Stomach (tissue), 9 donors: ENCODE data around the gene SMAD6. TPM values are rescaled to one million over a fixed set of nuclear protein-coding genes. Genes with fewer than 3 reads are reported as not detected.

ENCODE experiments used
- DNase-seq, 2 donors: peaks; one replicate each; pipeline versions ENCODE4 v3.0.0 to v3.0.0-alpha.2; 2013 to 2019
- H3K27ac ChIP-seq, 5 donors: fragments of 200-600 bp in 4 of 5; sonication (generic) in 4 of 5; one replicate each; pipeline ENCODE4 v1.5.1; 2013 to 2019; ENCODE audit warnings: mild to moderate bottlenecking in 1 of 5, moderate library complexity in 1 of 5
- H3K27me3 ChIP-seq, 3 donors: fragments of 200-600 bp; sonication (generic); one replicate each; pipeline ENCODE4 v1.5.1; 2017 to 2019; ENCODE audit warnings: mixed run types in 1 of 3
- H3K36me3 ChIP-seq, 4 donors: fragments of 200-600 bp; sonication (generic); 1 replicate in 3 of 4; 2 replicates in 1 of 4; pipeline ENCODE4 v1.5.1; 2016 to 2019
- H3K4me1 ChIP-seq, 4 donors: fragments of 200-600 bp; sonication (generic); one replicate each; pipeline ENCODE4 v1.5.1; 2016 to 2019
- H3K4me3 ChIP-seq, 4 donors: fragments of 200-600 bp; sonication (generic) in 3 of 4; one replicate each; pipeline ENCODE4 v1.5.1; 2016 to 2019; ENCODE audit warnings: mild to moderate bottlenecking in 1 of 4
- H3K9me3 ChIP-seq, 4 donors: fragments of 200-600 bp; sonication (generic); one replicate each; pipeline ENCODE4 v1.5.1; 2016 to 2019
- CTCF ChIP-seq, 7 experiments: fragments of 450-650 bp in 4 of 7; fragments of 200-600 bp in 3 of 7; sonication (generic) in 3 of 7; IDR thresholded peaks; one replicate each; pipeline ENCODE4 v1.5.1; 2016 to 2019; ENCODE audit warnings: antibody characterized with exemption in 7 of 7, control low read depth in 2 of 7, mild to moderate bottlenecking in 1 of 7
- EP300 ChIP-seq: sonication (generic); formaldehyde crosslinking; IDR thresholded peaks from one replicate; pipeline ENCODE4 v1.6.1; 2017; ENCODE audit warnings: antibody characterized with exemption
- POLR2A ChIP-seq, 4 donors: fragments of 450-650 bp; IDR thresholded peaks; one replicate each; pipeline ENCODE4 v1.6.1; 2016; ENCODE audit warnings: antibody characterized with exemption in 4 of 4, control low read depth in 2 of 4, mild to moderate bottlenecking in 1 of 4, moderate library complexity in 1 of 4
- POLR2AphosphoS5 ChIP-seq, 3 donors: sonication (generic); formaldehyde crosslinking; IDR thresholded peaks; one replicate each; pipeline ENCODE4 v1.6.1; 2016; ENCODE audit warnings: antibody characterized with exemption in 3 of 3
- WGBS, 5 donors: extraction: QIAGEN DNeasy Blood & Tissue Kit in 3 of 5; methylation state at CpG; one replicate each; pipeline versions ENCODE4 v1.1.5 to v1.1.7; 2013 to 2018; 5-methylcytosine and 5-hydroxymethylcytosine counted together
- intact Hi-C: fragments of 100-400 bp; cut with DNase I; formaldehyde crosslinking; loops from one replicate; pipeline ENCODE4 v1.15.1; 2023; ENCODE audit warnings: low total_unique reads
- polyA plus RNA-seq, 3 donors: library from polyadenylated mRNA; stranded (reverse); fragments of 200-250 nt; gene quantifications; one replicate each; pipeline ENCODE4 v1.2.3, GENCODE V29; 2013
- total RNA-seq, 5 donors: library from RNA; depleted of rRNA; stranded (reverse); fragments of >200 nt; gene quantifications; one replicate each; pipeline versions ENCODE4 v1.1.0 to v1.2.3, GENCODE V29; 2014 to 2016
- donor health status: healthy with polysubstance abuse.
- donor health status: Bipolar disorder and iron deficiency.
- donor health status: healthy.

SMAD6 gene
- total and polyA plus RNA-seq, 8 donors = 4.0 to 112 (median 28.3) TPM

DNA sequence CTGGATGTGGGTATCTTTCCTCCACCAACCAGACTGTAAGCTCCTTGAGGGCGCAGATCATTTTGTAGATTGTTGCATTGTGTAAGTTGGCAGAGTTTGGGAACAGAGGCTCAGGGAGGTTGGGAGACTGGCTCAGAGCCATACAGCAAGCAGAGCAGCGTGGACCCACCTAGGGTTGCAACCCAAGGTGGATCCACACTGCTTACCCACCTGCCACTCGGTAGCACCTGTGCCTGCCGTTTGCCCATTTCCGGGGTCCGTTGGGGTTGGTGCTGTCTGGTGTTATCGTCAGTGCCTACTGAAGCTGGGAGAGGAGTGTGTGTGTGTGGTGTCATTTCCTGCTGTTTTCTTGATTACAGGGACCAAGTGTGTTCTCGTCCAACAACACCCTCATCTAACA is 19.0 kb downstream of the SMAD6 start:
- Histone ChIP-seq H3K27ac (peak overlapping the region in 2 of 5 donors; percentile 12 to 44), H3K36me3 (peaks cover 0 to 47% (median 19%) of the 10 kb centered on the region in 4 donors), H3K4me3 (no peak overlapping the region), H3K9me3 (no peaks in the 10 kb centered on the region), H3K4me1 (peaks cover 0 to 85% (median 24%) of the 10 kb centered on the region in 4 donors), H3K27me3 (no peaks in the 10 kb centered on the region)
- no peak for DNase-seq
- intact Hi-C loops = no loop called here
- WGBS, 5 donors = 74 to 80% (median 78%) methylated on average over 5 to 8 of the region's 8 CpGs
- TF ChIP-seq EP300 = no peak
- no peak for TF ChIP-seq POLR2AphosphoS5 (IDR thresholded peaks at IDR 0.05)
- no peak for TF ChIP-seq POLR2A (IDR thresholded peaks at IDR 0.05)
- TF ChIP-seq CTCF (IDR thresholded peaks at IDR 0.05) = no peak

DNA sequence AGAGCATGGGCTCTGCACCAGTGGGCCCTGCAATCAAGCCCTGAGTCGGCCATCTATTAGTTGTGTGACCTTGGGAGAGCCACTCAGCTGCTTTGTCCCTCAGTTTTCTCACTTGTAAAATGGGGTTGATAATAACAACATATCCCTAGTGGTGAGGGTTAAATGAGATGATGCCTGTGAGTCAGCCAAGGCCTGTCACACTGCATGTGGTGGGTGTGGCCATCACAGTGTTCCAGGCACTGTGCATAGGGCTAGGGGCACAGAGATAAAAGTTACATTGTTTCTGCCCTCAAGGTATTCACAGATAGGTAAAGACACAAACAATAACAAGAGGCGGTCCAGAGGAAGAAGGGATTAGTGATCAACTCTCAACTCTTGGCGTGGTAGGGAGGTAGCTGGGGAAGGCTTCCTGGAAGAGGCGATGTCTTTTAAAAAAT is 19.5 kb downstream of the SMAD6 start:
- H3K4me3 ChIP-seq = no peak overlapping the region
- H3K4me1 ChIP-seq = peaks cover 0 to 82% (median 20%) of the 10 kb centered on the region in 4 donors
- DNase-seq = no peak
- H3K27ac ChIP-seq = peak overlapping the region in 1 of 5 donors; percentile 12
- WGBS, 5 donors = 64 to 81% (median 73%) methylated on average over 4 of the region's 4 CpGs
- intact Hi-C loops = no loop called here
- H3K9me3 ChIP-seq = no peaks in the 10 kb centered on the region
- no peaks in the 10 kb centered on the region for H3K27me3 ChIP-seq
- peaks cover 0 to 42% (median 16%) of the 10 kb centered on the region in 4 donors for H3K36me3 ChIP-seq
- TF ChIP-seq POLR2A (IDR thresholded peaks at IDR 0.05) = no peak
- TF ChIP-seq CTCF (IDR thresholded peaks at IDR 0.05) = no peak
- no peak for TF ChIP-seq POLR2AphosphoS5 (IDR thresholded peaks at IDR 0.05)

GRCh38 chr15:66721954-66722353 is 19.9 kb downstream of the SMAD6 start:
- peaks cover 0 to 38% (median 13%) of the 10 kb centered on the region in 4 donors for H3K36me3 ChIP-seq
- 49 to 90% (median 79%) methylated on average over 6 of the region's 6 CpGs for WGBS, 5 donors
- H3K9me3 ChIP-seq = no peaks in the 10 kb centered on the region
- intact Hi-C loops = no loop called here
- no peak overlapping the region for H3K27ac ChIP-seq
- no peak for DNase-seq
- no peak overlapping the region for H3K4me3 ChIP-seq
- TF ChIP-seq CTCF (IDR thresholded peaks at IDR 0.05) = no peak
- no peak for TF ChIP-seq POLR2A (IDR thresholded peaks at IDR 0.05)
- no peak for TF ChIP-seq EP300
- no peak for TF ChIP-seq POLR2AphosphoS5 (IDR thresholded peaks at IDR 0.05)
- H3K27me3 ChIP-seq = no peaks in the 10 kb centered on the region
- H3K4me1 ChIP-seq = peaks cover 0 to 81% (median 18%) of the 10 kb centered on the region in 4 donors

GRCh38 chr15:66722757-66723540 is 20.9 kb downstream of the SMAD6 start:
- DNase-seq = no peak
- H3K4me1 ChIP-seq = peaks cover 0 to 80% (median 18%) of the 10 kb centered on the region in 4 donors
- H3K36me3 ChIP-seq = peaks cover 0 to 29% (median 5%) of the 10 kb centered on the region in 4 donors
- no peak for TF ChIP-seq POLR2A (IDR thresholded peaks at IDR 0.05)
- no peak for TF ChIP-seq POLR2AphosphoS5 (IDR thresholded peaks at IDR 0.05)
- no peak for TF ChIP-seq CTCF (IDR thresholded peaks at IDR 0.05)
- TF ChIP-seq EP300 = no peak
- no peak overlapping the region for H3K4me3 ChIP-seq
- H3K27ac ChIP-seq = peak overlapping the region in 1 of 5 donors; percentile 5
- no peaks in the 10 kb centered on the region for H3K27me3 ChIP-seq
- 51 to 80% (median 68%) methylated on average over 5 of the region's 5 CpGs for WGBS, 5 donors
- intact Hi-C loops = no loop called here
- H3K9me3 ChIP-seq = no peaks in the 10 kb centered on the region
